Panc1 (cell line): ENCODE measurements around the gene VAC14. TPM values are rescaled to one million over a fixed set of nuclear protein-coding genes. Genes with fewer than 3 reads are reported as not detected.

Experiments used
- ATAC-seq: fragments of 200-7000 bp; cut with Tn5 transposase; 2 replicates; pipeline ENCODE4 v1.9.1; 2020; ENCODE audit warnings: mild to moderate bottlenecking, moderate library complexity
- BruUV-seq: library from RNA; stranded (reverse); fragments of 400-500 nt; replicated peaks from 2 replicates; lab custom pipeline; 2021; lab: Mats Ljungman, UMichigan
- CTCF ChIA-PET: fragments of 300-600 bp; sonication (Branson Sonifier 250); formaldehyde crosslinking; loops from one replicate; lab custom pipeline; 2022; ENCODE audit warnings: antibody characterized with exemption; lab: Charles Lee
- POLR2A ChIA-PET: fragments of 300-600 bp; sonication (Branson Sonifier 250); formaldehyde crosslinking; loops from one replicate; lab custom pipeline; 2022; ENCODE audit warnings: antibody characterized with exemption; lab: Charles Lee
- DNase-seq: peaks from one replicate; pipeline ENCODE4 v3.0.0-alpha.2; 2010; ENCODE audit warnings: low read depth, low spot score
- H3K27ac ChIP-seq: 2 replicates; pipeline ENCODE4 v1.5.1; 2011; ENCODE audit warnings: mild to moderate bottlenecking, low read length, inconsistent platforms
- H3K27me3 ChIP-seq: fragments of 200-500 bp; sonication (Bioruptor generic); 2 replicates; pipeline ENCODE4 v1.6.0; 2014; ENCODE audit warnings: low read length, inconsistent platforms; ENCODE audit not compliant: control insufficient read depth, insufficient read depth
- H3K36me3 ChIP-seq: fragments of 200-500 bp; sonication (Bioruptor generic); 2 replicates; pipeline ENCODE4 v1.5.1; 2014; ENCODE audit warnings: inconsistent platforms, mild to moderate bottlenecking, low read length, moderate library complexity; ENCODE audit not compliant: control insufficient read depth, insufficient read depth
- H3K4me1 ChIP-seq: 2 replicates; pipeline ENCODE4 v1.5.1; 2011; ENCODE audit warnings: inconsistent platforms, mild to moderate bottlenecking, low read length, moderate library complexity; ENCODE audit not compliant: control insufficient read depth, insufficient read depth
- H3K4me3 ChIP-seq, 2 experiments: 2 replicates each; pipeline ENCODE4 v1.5.1; 2011 to 2012; ENCODE audit warnings: low read depth in 2 of 2, low read length in 2 of 2, mild to moderate bottlenecking in 2 of 2, inconsistent platforms in 1 of 2, moderate library complexity in 1 of 2
- H3K9me3 ChIP-seq: fragments of 200-500 bp; sonication (Bioruptor generic); 2 replicates; pipeline ENCODE4 v1.5.1; 2014; ENCODE audit warnings: low read depth, mild to moderate bottlenecking, inconsistent platforms, low read length, moderate library complexity; ENCODE audit not compliant: control insufficient read depth, insufficient read depth
- CTCF ChIP-seq: fragments of 450-650 bp; IDR thresholded peaks from 2 replicates; pipeline ENCODE4 v1.5.1; 2017; ENCODE audit warnings: mild to moderate bottlenecking
- POLR2AphosphoS5 ChIP-seq: IDR thresholded peaks from 2 replicates; pipeline ENCODE4 v1.6.1; 2012; ENCODE audit warnings: mild to moderate bottlenecking, low read depth, low read length, moderate library complexity
- REST ChIP-seq, 2 experiments: IDR thresholded peaks; 2 replicates each; pipeline ENCODE4 v1.6.1; 2011 to 2012; ENCODE audit warnings: low read depth in 2 of 2, control low read depth in 1 of 2, low read length in 1 of 2, mild to moderate bottlenecking in 1 of 2, moderate library complexity in 1 of 2; ENCODE audit not compliant: insufficient read depth in 1 of 2
- SIN3A ChIP-seq: IDR thresholded peaks from 2 replicates; pipeline ENCODE4 v1.6.1; 2012; ENCODE audit warnings: low read depth, mild to moderate bottlenecking, low read length, moderate library complexity, borderline replicate concordance; ENCODE audit not compliant: insufficient read depth
- TCF7L2 ChIP-seq: IDR thresholded peaks from 2 replicates; pipeline ENCODE4 v1.6.1; 2011; ENCODE audit warnings: mild to moderate bottlenecking, low read depth, low read length, inconsistent platforms
- in situ Hi-C: cut with HindIII; loops from 2 replicates; pipeline ENCODE4 v1.10.0; 2016; ENCODE audit warnings: low sequenced_read_pairs, low pct_unique_long_range_greater_than_20kb
- intact Hi-C: fragments of 100-400 bp; cut with micrococcal nuclease; formaldehyde crosslinking; loops from one replicate; pipeline ENCODE4 v1.10.0; 2022; ENCODE audit not compliant: unreplicated experiment
- total RNA-seq: library from RNA; stranded (reverse); gene quantifications from one replicate; pipeline ENCODE4 v1.2.1, GENCODE V29; 2021; ENCODE audit not compliant: unreplicated experiment

VAC14 gene
- total RNA-seq, 1 experiment from 2014 or later: 37.9 TPM

GRCh38 chr16:70649300-70649699 lies 151.7 kb downstream of the VAC14 start:
- Histone ChIP-seq H3K4me1 (no peaks in the 10 kb centered on the region; the same call in 1 of the 2 replicates), H3K27ac (no peak overlapping the region), H3K9me3 (no peaks in the 10 kb centered on the region), H3K4me3 (no peak overlapping the region), H3K36me3 (no peaks in the 10 kb centered on the region), H3K27me3 (no peaks in the 10 kb centered on the region)
- ATAC-seq: no peak
- TF ChIP-seq CTCF (no peak), REST (IDR thresholded peaks at IDR 0.05; ENCODE audit: insufficient read depth in 1 of 2, low read depth in 2 of 2, low read length in 1 of 2) (no peak), POLR2AphosphoS5 (no peak), SIN3A (no peak), TCF7L2 (no peak)
- BruUV-seq: no TSS peak
- POLR2A ChIA-PET: no interaction called here
- intact Hi-C loops (loop anchor here (10.0 kb wide), 1 partner anchor 54 kb away; no protein-coding TSS in a partner anchor), in situ Hi-C loops (no loop called here)
- DNase-seq: no peak
- CTCF ChIA-PET: no interaction called here

GRCh38 chr16:70648606-70649005 lies 152.4 kb downstream of the VAC14 start:
- ChIA-PET CTCF (interaction anchor here (0.6 kb wide), 2 partner anchors 14 to 267 kb away, joined by 8 to 10 read pairs; no protein-coding TSS in a partner anchor), POLR2A (no interaction called here)
- Histone ChIP-seq H3K36me3 (no peaks in the 10 kb centered on the region), H3K9me3 (no peaks in the 10 kb centered on the region), H3K27me3 (no peaks in the 10 kb centered on the region), H3K27ac (no peak overlapping the region), H3K4me3 (no peak overlapping the region), H3K4me1 (no peaks in the 10 kb centered on the region; the same call in 1 of the 2 replicates)
- ATAC-seq: no peak
- no peak for TF ChIP-seq TCF7L2
- no peak for TF ChIP-seq CTCF
- no peak for TF ChIP-seq POLR2AphosphoS5
- TF ChIP-seq REST (IDR thresholded peaks at IDR 0.05; ENCODE audit: insufficient read depth in 1 of 2, low read depth in 2 of 2, low read length in 1 of 2): no peak
- TF ChIP-seq SIN3A: no peak
- BruUV-seq: no TSS peak
- no peak for DNase-seq
- intact Hi-C loops: loop anchor here (10.0 kb wide), 1 partner anchor 54 kb away; no protein-coding TSS in a partner anchor
- in situ Hi-C loops: no loop called here
